Mesenchymal stem cell (in vitro differentiated cells and primary cell): ENCODE data around the gene UROS.

ENCODE experiments used
- DNase-seq: peaks from one replicate; pipeline ENCODE4 v3.0.0-alpha.2; 2013
- H2AFZ ChIP-seq: one replicate; pipeline ENCODE4 v1.6.1; 2013; ENCODE audit warnings: low read depth, mild to moderate bottlenecking, control low read depth, inconsistent platforms, low read length, moderate library complexity
- H2AK5ac ChIP-seq: 2 replicates; pipeline ENCODE4 v1.6.1; 2013; ENCODE audit warnings: low read length, moderate library complexity, mild to moderate bottlenecking, inconsistent platforms; ENCODE audit not compliant: severe bottlenecking
- H2BK120ac ChIP-seq: one replicate; pipeline ENCODE4 v1.6.1; 2013; ENCODE audit warnings: low read depth, mild to moderate bottlenecking, inconsistent platforms, low read length, moderate library complexity
- H2BK12ac ChIP-seq, 2 experiments: one replicate each; pipeline ENCODE4 v1.6.1; 2013; ENCODE audit warnings: inconsistent platforms in 2 of 2, low read length in 2 of 2, mild to moderate bottlenecking in 2 of 2, moderate library complexity in 2 of 2, control low read depth in 1 of 2
- H2BK15ac ChIP-seq: one replicate; pipeline ENCODE4 v1.6.1; 2013; ENCODE audit warnings: mild to moderate bottlenecking, low read depth, inconsistent platforms; ENCODE audit not compliant: poor library complexity, severe bottlenecking
- H2BK5ac ChIP-seq: 2 replicates; pipeline ENCODE4 v1.6.1; 2013; ENCODE audit warnings: low read depth, mild to moderate bottlenecking, low read length, control low read depth, inconsistent platforms; ENCODE audit not compliant: poor library complexity, severe bottlenecking
- H3K14ac ChIP-seq, 2 experiments: one replicate each; pipeline ENCODE4 v1.6.1; 2013; ENCODE audit warnings: inconsistent platforms in 2 of 2, low read length in 2 of 2, control low read depth in 1 of 2, mild to moderate bottlenecking in 1 of 2, moderate library complexity in 1 of 2
- H3K18ac ChIP-seq, 2 experiments: one replicate each; pipeline ENCODE4 v1.6.1; 2013; ENCODE audit warnings: inconsistent platforms in 2 of 2, low read length in 2 of 2, control low read depth in 1 of 2, low read depth in 1 of 2, mild to moderate bottlenecking in 1 of 2
- H3K23ac ChIP-seq, 2 experiments: one replicate each; pipeline ENCODE4 v1.6.1; 2013; ENCODE audit warnings: inconsistent platforms in 2 of 2, low read length in 2 of 2, mild to moderate bottlenecking in 2 of 2, moderate library complexity in 2 of 2, control low read depth in 1 of 2
- H3K27ac ChIP-seq: 2 replicates; pipeline ENCODE4 v1.5.1; 2013; ENCODE audit warnings: mild to moderate bottlenecking, moderate library complexity, low read length, control low read depth, inconsistent platforms; ENCODE audit not compliant: poor library complexity, severe bottlenecking
- H3K27me3 ChIP-seq, 2 experiments: 2 replicates each; pipeline versions ENCODE4 v1.6.1 to v1.7.0; 2013; ENCODE audit warnings: low read length in 2 of 2, mild to moderate bottlenecking in 2 of 2, moderate library complexity in 2 of 2, control low read depth in 1 of 2, inconsistent platforms in 1 of 2; ENCODE audit not compliant: control insufficient read depth in 1 of 2, insufficient read depth in 1 of 2
- H3K36me3 ChIP-seq, 2 experiments: 2 replicates each; pipeline versions ENCODE4 v1.6.1 to v1.7.0; 2013; ENCODE audit warnings: low read length in 2 of 2, control low read depth in 1 of 2, inconsistent platforms in 1 of 2, low read depth in 1 of 2, mild to moderate bottlenecking in 1 of 2; ENCODE audit not compliant: insufficient read depth in 2 of 2, control insufficient read depth in 1 of 2
- H3K4ac ChIP-seq, 2 experiments: one replicate each; pipeline ENCODE4 v1.6.1; 2013; ENCODE audit warnings: inconsistent platforms in 2 of 2, low read length in 2 of 2, mild to moderate bottlenecking in 2 of 2, moderate library complexity in 2 of 2, control low read depth in 1 of 2, low read depth in 1 of 2
- H3K4me1 ChIP-seq: 2 replicates; pipeline ENCODE4 v1.6.1; 2013; ENCODE audit warnings: low read depth, low read length, control low read depth; ENCODE audit not compliant: control insufficient read depth, insufficient read depth
- H3K4me2 ChIP-seq: 2 replicates; pipeline ENCODE4 v1.6.1; 2013; ENCODE audit warnings: low read length, mild to moderate bottlenecking, inconsistent platforms; ENCODE audit not compliant: poor library complexity, severe bottlenecking
- H3K4me3 ChIP-seq, 2 experiments: 2 replicates each; pipeline versions ENCODE4 v1.5.1 to v1.7.0; 2013; ENCODE audit warnings: low read length in 2 of 2, mild to moderate bottlenecking in 2 of 2, control low read depth in 1 of 2, low read depth in 1 of 2; ENCODE audit not compliant: insufficient read depth in 1 of 2
- H3K79me1 ChIP-seq: replicated peaks from 2 replicates; pipeline ENCODE4 v1.6.1; 2013; ENCODE audit warnings: mild to moderate bottlenecking, control low read depth, low read length, inconsistent platforms; ENCODE audit not compliant: poor library complexity, severe bottlenecking
- H3K9ac ChIP-seq: 2 replicates; pipeline ENCODE4 v1.7.0; 2013; ENCODE audit warnings: mild to moderate bottlenecking, low read length, moderate library complexity
- H3K9me3 ChIP-seq: 2 replicates; pipeline ENCODE4 v1.7.0; 2013; ENCODE audit warnings: mild to moderate bottlenecking, low read length; ENCODE audit not compliant: control insufficient read depth
- H4K8ac ChIP-seq: one replicate; pipeline ENCODE4 v1.6.1; 2013; ENCODE audit warnings: inconsistent platforms, mild to moderate bottlenecking, low read length, moderate library complexity
- H4K91ac ChIP-seq: one replicate; pipeline ENCODE4 v1.6.1; 2013; ENCODE audit warnings: mild to moderate bottlenecking, low read length, inconsistent platforms
- WGBS: methylation state at CpG from one replicate; pipeline ENCODE4 v1.1.7; 2013; ENCODE audit warnings: mixed read lengths; 5-methylcytosine and 5-hydroxymethylcytosine counted together

UROS gene

DNA sequence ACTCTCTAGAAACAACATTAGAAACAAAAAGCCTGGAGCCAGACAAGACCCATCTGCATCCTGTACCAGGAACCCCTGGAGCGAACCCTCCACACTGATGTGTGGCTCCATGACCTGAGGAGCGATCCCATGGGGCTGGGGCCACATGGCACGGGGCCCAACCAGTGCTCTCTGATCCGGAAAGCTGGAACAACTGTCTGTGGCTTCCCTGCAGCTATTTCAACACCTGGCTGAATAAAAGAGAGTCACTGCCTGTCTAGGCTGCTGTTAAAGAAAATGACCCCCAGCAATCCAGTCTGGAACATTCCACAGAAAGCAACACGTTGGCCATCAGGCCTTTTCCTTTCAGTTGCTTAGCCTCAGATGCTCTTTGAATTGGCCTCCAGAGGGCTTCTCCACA lies 20.9 kb downstream of the UROS start:
- H3K4ac ChIP-seq = no peak overlapping the region
- no peak overlapping the region for H3K4me3 ChIP-seq
- no peak overlapping the region for H3K18ac ChIP-seq
- no peaks in the 10 kb centered on the region for H3K9me3 ChIP-seq
- H3K27ac ChIP-seq = no peak overlapping the region
- no peak overlapping the region for H3K23ac ChIP-seq
- H2BK15ac ChIP-seq = no peak overlapping the region
- no peaks in the 10 kb centered on the region for H3K79me1 ChIP-seq
- DNase-seq = no peak
- H3K27me3 ChIP-seq = no peaks in the 10 kb centered on the region
- no peak overlapping the region for H2AFZ ChIP-seq
- no peak overlapping the region for H4K8ac ChIP-seq
- no peak overlapping the region for H2BK120ac ChIP-seq
- no peak overlapping the region for H2BK5ac ChIP-seq
- H4K91ac ChIP-seq = no peak overlapping the region
- H3K14ac ChIP-seq = no peak overlapping the region
- H3K36me3 ChIP-seq = peaks cover 35 to 95% of the 10 kb centered on the region in 2 experiments
- H2BK12ac ChIP-seq = no peak overlapping the region
- no peak overlapping the region for H3K9ac ChIP-seq
- no peak overlapping the region for H2AK5ac ChIP-seq
- 88% methylated on average over 5 of the region's 5 CpGs for WGBS
- H3K4me1 ChIP-seq = peaks cover 23% of the 10 kb centered on the region
- no peak overlapping the region for H3K4me2 ChIP-seq

DNA sequence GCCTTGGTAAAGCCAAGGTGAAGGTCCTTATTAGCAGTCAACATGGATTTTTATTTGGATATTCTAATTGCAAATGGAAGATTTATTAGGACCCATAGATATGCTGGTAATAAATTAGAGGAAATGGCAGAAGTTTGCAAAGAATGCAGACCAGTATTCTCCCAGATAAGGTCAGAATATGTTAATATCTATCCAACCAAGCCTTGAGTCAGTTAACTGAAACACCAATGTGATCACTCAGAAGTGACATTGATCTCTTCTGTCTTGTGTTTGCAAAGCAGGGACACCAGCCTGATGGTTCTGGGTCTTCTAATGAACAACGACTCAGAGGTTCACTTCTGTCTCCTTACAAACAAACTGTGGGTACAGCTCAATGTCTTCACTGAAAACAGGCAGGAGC lies 21.5 kb downstream of the UROS start:
- Histone ChIP-seq H3K27ac (peak overlapping the region; percentile 13), H2AK5ac (no peak overlapping the region), H3K4me1 (peaks cover 23% of the 10 kb centered on the region), H3K27me3 (no peaks in the 10 kb centered on the region), H3K23ac (no peak overlapping the region), H3K9ac (no peak overlapping the region), H3K18ac (no peak overlapping the region), H3K36me3 (peaks cover 35 to 94% of the 10 kb centered on the region in 2 experiments), H3K4me2 (no peak overlapping the region), H2AFZ (no peak overlapping the region), H3K9me3 (no peaks in the 10 kb centered on the region), H3K4ac (no peak overlapping the region), H4K91ac (no peak overlapping the region), H3K4me3 (no peak overlapping the region), H4K8ac (no peak overlapping the region), H3K79me1 (no peaks in the 10 kb centered on the region), H2BK120ac (no peak overlapping the region), H2BK5ac (no peak overlapping the region), H2BK15ac (no peak overlapping the region), H2BK12ac (no peak overlapping the region), H3K14ac (no peak overlapping the region)
- WGBS = 93% methylated on average over 1 of the region's 1 CpG
- no peak for DNase-seq

DNA sequence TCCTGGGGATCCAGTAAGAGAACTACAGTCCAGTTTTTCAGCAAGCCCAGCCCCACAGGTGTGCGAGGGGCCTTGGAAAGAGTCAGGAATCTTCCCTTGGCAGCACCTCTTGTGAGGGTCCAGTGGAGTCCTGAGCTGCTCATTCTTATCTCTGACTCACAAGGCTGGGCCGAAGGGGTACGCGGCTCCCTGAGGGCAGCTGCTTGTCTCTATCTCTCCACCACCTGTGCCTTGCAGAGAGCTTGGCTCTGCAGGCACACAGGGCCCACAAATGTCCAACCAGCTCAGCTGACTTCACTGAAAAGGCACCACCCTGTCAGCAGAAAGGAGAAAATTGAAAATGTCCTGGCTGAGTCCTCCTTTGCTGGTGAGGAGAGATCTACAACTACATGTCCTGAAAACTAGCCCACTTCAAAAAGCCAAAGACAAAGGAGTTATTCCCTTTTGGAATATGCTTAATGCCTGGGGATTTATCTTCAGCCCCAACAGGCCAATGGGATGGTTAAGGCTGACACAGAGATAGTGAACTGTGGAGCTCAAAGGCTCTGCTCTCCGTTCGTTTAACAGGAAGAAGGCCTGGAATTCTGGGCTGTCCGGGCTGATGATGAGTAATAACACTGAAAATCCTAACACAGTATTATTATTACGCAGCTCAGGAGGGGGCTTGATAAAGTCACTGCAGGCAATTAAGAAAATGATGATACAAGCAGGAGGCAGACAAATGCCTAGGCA lies 23.4 kb downstream of the UROS start:
- Histone ChIP-seq H3K36me3 (peaks cover 32 to 94% of the 10 kb centered on the region in 2 experiments), H2BK12ac (no peak overlapping the region), H2AK5ac (no peak overlapping the region), H3K27me3 (no peaks in the 10 kb centered on the region), H3K4me2 (no peak overlapping the region), H3K18ac (no peak overlapping the region), H4K91ac (no peak overlapping the region), H3K4me3 (no peak overlapping the region), H3K23ac (no peak overlapping the region), H3K9ac (no peak overlapping the region), H2BK120ac (no peak overlapping the region), H3K4me1 (peaks cover 23% of the 10 kb centered on the region), H3K79me1 (peaks cover 2% of the 10 kb centered on the region), H3K27ac (no peak overlapping the region), H4K8ac (no peak overlapping the region), H2BK5ac (no peak overlapping the region), H3K9me3 (no peaks in the 10 kb centered on the region), H2BK15ac (no peak overlapping the region), H2AFZ (no peak overlapping the region), H3K14ac (no peak overlapping the region), H3K4ac (no peak overlapping the region)
- 91% methylated on average over 5 of the region's 8 CpGs for WGBS
- no peak for DNase-seq

DNA sequence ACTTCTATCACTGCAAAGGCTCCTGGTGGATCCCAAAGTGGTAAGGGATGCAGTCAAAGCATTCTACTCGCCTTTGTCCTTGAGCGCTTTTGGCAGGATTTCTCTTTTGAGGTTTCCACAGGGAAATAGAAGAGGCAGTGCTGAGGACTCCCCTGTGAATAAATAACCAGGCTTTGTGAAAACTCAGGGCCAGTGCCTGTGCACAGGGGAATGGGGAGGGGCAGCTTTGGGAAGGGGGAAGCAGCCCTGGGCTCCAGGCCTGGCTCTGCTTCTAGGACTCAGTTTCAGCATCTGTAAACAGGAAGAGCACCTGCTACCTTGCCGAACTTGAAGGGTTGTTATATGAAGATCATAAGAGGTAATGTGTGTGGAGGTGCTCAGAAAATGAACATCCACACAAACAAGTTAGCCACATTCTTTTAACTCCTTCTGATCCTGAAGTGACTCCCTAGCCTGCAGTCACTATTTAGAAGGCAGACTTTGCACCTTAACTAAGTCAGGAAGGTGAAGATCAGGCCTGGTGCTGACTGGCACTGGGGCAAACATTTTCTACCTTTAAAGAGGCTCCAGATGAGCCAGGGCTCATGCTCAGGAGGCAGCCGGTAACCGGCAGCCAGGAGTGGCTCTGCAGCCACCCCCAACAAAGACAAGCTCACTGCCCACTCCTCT lies 24.9 kb downstream of the UROS start:
- no peak overlapping the region for H3K18ac ChIP-seq
- no peak overlapping the region for H2BK12ac ChIP-seq
- DNase-seq = no peak
- H3K36me3 ChIP-seq = peaks cover 40 to 92% of the 10 kb centered on the region in 2 experiments
- no peak overlapping the region for H3K23ac ChIP-seq
- H2BK120ac ChIP-seq = no peak overlapping the region
- H3K27me3 ChIP-seq = no peaks in the 10 kb centered on the region
- no peak overlapping the region for H4K8ac ChIP-seq
- H2BK15ac ChIP-seq = no peak overlapping the region
- no peak overlapping the region for H2BK5ac ChIP-seq
- H3K4ac ChIP-seq = no peak overlapping the region
- no peak overlapping the region for H3K27ac ChIP-seq
- peaks cover 22% of the 10 kb centered on the region for H3K4me1 ChIP-seq
- no peak overlapping the region for H3K4me3 ChIP-seq
- H3K14ac ChIP-seq = no peak overlapping the region
- H3K9me3 ChIP-seq = no peaks in the 10 kb centered on the region
- no peak overlapping the region for H3K4me2 ChIP-seq
- H3K9ac ChIP-seq = no peak overlapping the region
- H3K79me1 ChIP-seq = peaks cover 2% of the 10 kb centered on the region
- H2AFZ ChIP-seq = no peak overlapping the region
- H2AK5ac ChIP-seq = no peak overlapping the region
- WGBS = 97% methylated on average over 4 of the region's 5 CpGs
- H4K91ac ChIP-seq = no peak overlapping the region
